GM12872 (cell line): ENCODE measurements around the gene RPL38.

Experiments used
- CTCF ChIP-seq: IDR thresholded peaks from 3 replicates; pipeline ENCODE4 v1.5.1; 2011; ENCODE audit warnings: low read depth, mild to moderate bottlenecking, low read length, moderate library complexity; ENCODE audit not compliant: insufficient read depth

The RPL38 gene

GRCh38 chr17:74257311-74257710, 53.8 kb downstream of the RPL38 start:
- no peak for TF ChIP-seq CTCF

GRCh38 chr17:74259667-74260524, 56.4 kb downstream of the RPL38 start:
- TF ChIP-seq CTCF, result no peak
